ENCODE measurements around the gene GJC3.
"Not testable (repeated sequence)": the region's sequence is repeated elsewhere in the genome, so short reads cannot be mapped to it uniquely, and the experiment has no call there.

Gene GJC3

GRCh38 chr7:99947608-99948007 lies 18.2 kb upstream of the GJC3 start:
- no peak overlapping the region for H3K4me3 ChIP-seq (ENCODE audit: low read depth, low read length)
- no peak for TF ChIP-seq CTCF (IDR thresholded peaks at IDR 0.05; ENCODE audit: low read depth, low read length, missing control alignments)
- no peak for DNase-seq (ENCODE audit: low read depth)

- no peak for DNase-seq (ENCODE audit: low read depth)
- H3K4me3 ChIP-seq (ENCODE audit: low read depth, low read length) = no peak overlapping the region
- TF ChIP-seq CTCF (IDR thresholded peaks at IDR 0.05; ENCODE audit: low read depth, low read length, missing control alignments) = no peak
These were observed 15.2 kb upstream of the GJC3 start for GRCh38 chr7:99944497-99945070.

DNA sequence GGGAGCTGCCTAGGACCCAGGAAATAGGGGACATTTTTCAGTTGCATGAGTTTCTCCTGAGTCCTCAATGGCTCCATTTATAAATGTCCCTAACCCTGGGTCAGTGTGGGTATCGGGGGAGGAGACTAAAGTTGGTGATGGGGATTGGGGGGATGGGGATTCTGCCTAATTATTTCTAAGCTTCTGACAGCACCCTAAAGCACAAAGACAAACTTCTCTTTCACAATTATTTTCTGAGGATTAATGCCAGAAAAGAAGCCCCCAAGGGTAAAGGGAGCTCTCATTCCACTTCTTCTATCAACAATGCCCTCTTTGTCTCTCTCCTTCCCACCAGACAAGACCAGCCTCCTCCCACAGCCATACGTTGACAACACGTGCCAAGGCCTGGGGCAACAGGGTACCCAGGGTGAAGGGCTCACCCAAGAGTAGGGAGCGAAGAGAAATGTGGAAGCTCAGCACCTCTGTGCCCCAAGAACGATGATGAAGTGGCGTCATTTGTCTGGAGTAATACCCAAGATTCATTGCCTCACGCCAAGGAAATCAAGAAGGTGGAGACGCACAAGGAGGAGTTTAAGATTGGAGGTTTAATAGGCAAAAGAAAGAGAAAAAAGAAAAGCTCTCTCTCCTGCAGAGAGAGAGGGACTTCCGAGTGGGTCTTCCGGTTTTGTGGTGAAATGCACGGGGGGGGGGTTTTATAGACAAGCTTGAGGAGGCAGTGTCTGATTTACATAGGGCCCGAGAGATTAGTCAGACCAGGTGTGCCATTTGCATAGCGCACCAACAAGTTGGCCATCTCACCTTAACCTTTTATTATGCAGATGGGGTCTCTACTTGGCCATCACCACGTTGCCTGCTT lies 14.4 kb upstream of the GJC3 start:
- no peak for DNase-seq (ENCODE audit: low read depth)
- no peak for TF ChIP-seq CTCF (IDR thresholded peaks at IDR 0.05; ENCODE audit: low read depth, low read length, missing control alignments)
- peak overlapping the region; percentile 18; the same call in 1 of the 2 replicates for H3K4me3 ChIP-seq (ENCODE audit: low read depth, low read length)

- no peak for DNase-seq (ENCODE audit: low read depth)
- no peak for TF ChIP-seq CTCF (IDR thresholded peaks at IDR 0.05; ENCODE audit: low read depth, low read length, missing control alignments)
- no peak overlapping the region for H3K4me3 ChIP-seq (ENCODE audit: low read depth, low read length)
These were observed 8.9 kb upstream of the GJC3 start for GRCh38 chr7:99938296-99938695.

DNA sequence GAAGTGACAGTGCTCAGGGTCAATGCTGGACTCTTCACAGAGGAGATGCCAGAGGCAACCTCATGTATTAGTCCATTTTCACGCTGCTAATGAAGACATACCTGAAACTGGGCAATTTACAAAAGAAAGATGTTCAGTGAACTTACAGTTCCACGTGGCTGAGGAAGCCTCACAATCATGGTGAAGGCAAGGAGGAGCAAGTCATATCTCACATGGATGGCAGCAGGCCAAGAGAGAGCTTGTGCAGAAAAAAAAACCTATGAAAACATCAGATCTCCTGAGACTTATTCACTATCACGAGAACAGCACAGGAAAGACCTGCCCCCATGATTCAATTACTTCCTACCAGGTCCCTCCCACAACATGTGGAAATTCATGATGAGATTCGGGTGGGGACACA lies 5.6 kb upstream of the GJC3 start:
- H3K4me3 ChIP-seq (ENCODE audit: low read depth, low read length); DNase-seq (ENCODE audit: low read depth): not testable (repeated sequence)

DNA sequence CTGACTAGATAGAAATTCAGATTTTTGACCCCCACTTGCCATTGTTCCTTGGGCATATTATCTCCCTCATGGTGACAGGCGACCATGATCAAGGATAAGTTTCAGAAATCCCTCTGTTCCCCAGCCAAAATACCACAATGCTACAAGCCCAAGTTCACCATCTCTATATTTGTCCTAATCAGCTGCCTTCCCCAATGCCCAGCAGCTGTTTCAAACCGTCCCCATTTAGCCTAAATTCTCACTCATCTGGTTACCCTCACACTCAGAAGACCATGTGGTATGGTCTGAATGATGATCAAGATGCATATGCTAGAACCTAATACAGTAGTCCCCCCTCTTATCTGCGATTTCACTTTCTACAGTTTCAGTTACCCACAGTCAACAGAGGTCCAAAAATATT lies 956 bp upstream of the GJC3 start:
- no peak overlapping the region for H3K4me3 ChIP-seq (ENCODE audit: low read depth, low read length)
- TF ChIP-seq CTCF (IDR thresholded peaks at IDR 0.05; ENCODE audit: low read depth, low read length, missing control alignments) = no peak
- DNase-seq (ENCODE audit: low read depth) = no peak

- no peak for DNase-seq (ENCODE audit: low read depth)
- no peak for TF ChIP-seq CTCF (IDR thresholded peaks at IDR 0.05; ENCODE audit: low read depth, low read length, missing control alignments)
- H3K4me3 ChIP-seq (ENCODE audit: low read depth, low read length) = no peak overlapping the region
These were observed 272 bp upstream of the GJC3 start for GRCh38 chr7:99929730-99930053.

All from GM12864 (cell line).